A673 (cell line): Measurements from ENCODE around the gene NGEF. TPM values are rescaled to one million over a fixed set of nuclear protein-coding genes. Genes with fewer than 3 reads are reported as not detected.

ENCODE experiments used
- BruUV-seq: library from RNA; stranded (reverse); fragments of 400-500 nt; replicated peaks from 2 replicates; lab custom pipeline; 2021; lab: Mats Ljungman, UMichigan
- CTCF ChIA-PET: fragments of 300-600 bp; sonication (Branson Sonifier 250); formaldehyde crosslinking; loops from one replicate; lab custom pipeline; 2022; ENCODE audit warnings: antibody characterized with exemption; lab: Charles Lee
- POLR2A ChIA-PET: fragments of 300-600 bp; sonication (Branson Sonifier 250); formaldehyde crosslinking; loops from one replicate; lab custom pipeline; 2022; ENCODE audit warnings: antibody characterized with exemption; ENCODE audit not compliant: low non-redundant PET; lab: Charles Lee
- DNase-seq: peaks from one replicate; pipeline ENCODE4 v3.0.0-alpha.2; 2015; ENCODE audit warnings: low spot score
- H3K27ac ChIP-seq: fragments of 200-600 bp; sonication (generic); 2 replicates; pipeline ENCODE4 v1.5.1; 2016; ENCODE audit warnings: mixed run types, low read depth, mild to moderate bottlenecking, mixed read lengths, antibody characterized with exemption, low read length; ENCODE audit not compliant: poor library complexity, severe bottlenecking
- H3K27me3 ChIP-seq: fragments of 200-600 bp; sonication (generic); replicated peaks from 2 replicates; pipeline ENCODE4 v1.6.1; 2017; ENCODE audit warnings: mixed run types, low read depth, mild to moderate bottlenecking, mixed read lengths, antibody characterized with exemption, low read length; ENCODE audit not compliant: insufficient read depth, poor library complexity
- H3K36me3 ChIP-seq: fragments of 200-600 bp; sonication (generic); 2 replicates; pipeline ENCODE4 v1.6.1; 2016; ENCODE audit warnings: mixed run types, mild to moderate bottlenecking, mixed read lengths, antibody characterized with exemption, low read length; ENCODE audit not compliant: insufficient read depth, poor library complexity, severe bottlenecking
- H3K4me1 ChIP-seq: fragments of 200-600 bp; sonication (generic); 2 replicates; pipeline ENCODE4 v1.6.1; 2017; ENCODE audit warnings: mixed run types, mild to moderate bottlenecking, mixed read lengths, antibody characterized with exemption, low read length; ENCODE audit not compliant: insufficient read depth, poor library complexity, severe bottlenecking
- H3K4me3 ChIP-seq: fragments of 200-600 bp; sonication (generic); 2 replicates; pipeline ENCODE4 v1.5.1; 2016; ENCODE audit warnings: low read depth, mixed run types, mild to moderate bottlenecking, mixed read lengths, low read length; ENCODE audit not compliant: poor library complexity, severe bottlenecking
- H3K9me3 ChIP-seq: fragments of 200-600 bp; sonication (generic); 2 replicates; pipeline ENCODE4 v1.6.1; 2016; ENCODE audit warnings: mixed run types, low read depth, mild to moderate bottlenecking, mixed read lengths, antibody characterized with exemption, low read length; ENCODE audit not compliant: poor library complexity, severe bottlenecking
- CTCF ChIP-seq: fragments of 300-800, 200-600 bp; sonication (generic); conservative IDR thresholded peaks from 2 replicates; pipeline ENCODE4 v1.5.1; 2017; ENCODE audit warnings: low read depth, mild to moderate bottlenecking, antibody characterized with exemption, low read length, moderate library complexity, mixed read lengths
- EZH2 ChIP-seq: fragments of 200-600 bp; sonication (generic); IDR thresholded peaks from 2 replicates; pipeline ENCODE4 v1.6.1; 2017; ENCODE audit warnings: borderline replicate concordance, low read depth, mild to moderate bottlenecking, mixed read lengths, antibody characterized with exemption, low read length; ENCODE audit not compliant: poor library complexity, severe bottlenecking
- intact Hi-C: fragments of 100-400 bp; cut with micrococcal nuclease; formaldehyde crosslinking; loops from one replicate; pipeline ENCODE4 v1.10.0; 2022; ENCODE audit not compliant: unreplicated experiment
- total RNA-seq: library from RNA; stranded (reverse); gene quantifications from 2 replicates; pipeline ENCODE4 v1.2.3, GENCODE V29; 2021

The NGEF gene
- total RNA-seq, 1 experiment from 2014 or later: 0.69 TPM

DNA sequence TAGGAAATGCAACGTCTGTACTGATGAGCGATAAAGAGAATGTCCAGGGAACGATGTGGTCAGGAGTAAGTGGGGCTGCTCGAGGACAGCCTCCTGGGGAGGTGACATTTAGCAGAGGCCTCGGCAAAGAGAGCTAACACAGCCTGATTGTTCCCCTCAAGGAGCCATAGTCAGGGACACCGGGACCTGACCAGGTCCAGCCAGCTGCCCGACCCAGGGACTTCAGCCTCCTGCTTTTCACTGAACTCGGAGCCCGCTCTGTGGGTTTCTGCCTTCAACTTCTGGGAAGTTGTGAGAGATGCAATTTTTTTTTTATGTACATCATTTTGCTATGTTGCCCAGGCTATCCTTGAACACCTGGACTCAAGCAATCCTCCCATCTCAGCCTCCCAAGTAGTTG, 29.5 kb upstream of the NGEF start:
- H3K9me3 ChIP-seq: no peaks in the 10 kb centered on the region
- TF ChIP-seq CTCF: no peak
- no peak for TF ChIP-seq EZH2
- no peak overlapping the region for H3K4me3 ChIP-seq
- H3K4me1 ChIP-seq: no peaks in the 10 kb centered on the region
- no peaks in the 10 kb centered on the region for H3K27me3 ChIP-seq
- BruUV-seq: no TSS peak
- H3K36me3 ChIP-seq: no peaks in the 10 kb centered on the region
- intact Hi-C loops: no loop called here
- H3K27ac ChIP-seq: no peak overlapping the region
- CTCF ChIA-PET: no interaction called here
- DNase-seq: no peak
- POLR2A ChIA-PET: no interaction called here

DNA sequence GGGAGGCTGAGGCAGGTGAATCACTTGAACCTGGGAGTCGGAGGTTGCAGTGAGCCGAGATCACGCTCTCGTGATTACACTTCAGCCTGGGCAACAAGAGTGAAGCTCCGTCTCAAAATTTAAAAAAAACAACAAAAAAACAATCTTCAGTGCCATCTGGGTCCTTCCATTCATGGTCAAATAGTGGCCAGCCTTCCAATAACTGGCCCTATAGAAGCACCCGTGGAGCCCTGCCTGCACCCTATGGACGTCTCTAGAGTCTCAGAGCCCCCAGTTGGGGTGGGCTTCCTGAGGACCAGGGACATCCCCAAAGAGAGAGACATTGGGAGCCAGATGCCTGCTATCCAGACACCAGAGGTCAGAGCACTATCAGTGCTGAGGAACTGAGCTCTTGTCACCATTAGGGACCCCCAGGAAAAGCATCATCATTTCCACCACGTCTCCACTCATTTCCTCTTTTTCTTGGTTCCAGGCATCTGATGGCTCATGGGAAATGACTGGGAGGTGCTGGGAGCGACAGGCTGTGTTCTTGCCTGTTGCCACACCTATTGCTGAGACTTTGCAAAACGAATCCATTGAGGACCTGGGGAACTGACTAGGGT, 28.8 kb upstream of the NGEF start:
- no TSS peak for BruUV-seq
- no peaks in the 10 kb centered on the region for H3K36me3 ChIP-seq
- no peak for TF ChIP-seq CTCF
- no peak for TF ChIP-seq EZH2
- H3K27me3 ChIP-seq: no peaks in the 10 kb centered on the region
- no peaks in the 10 kb centered on the region for H3K4me1 ChIP-seq
- H3K9me3 ChIP-seq: no peaks in the 10 kb centered on the region
- ChIA-PET POLR2A (no interaction called here), CTCF (no interaction called here)
- no peak overlapping the region for H3K4me3 ChIP-seq
- no peak for DNase-seq
- no peak overlapping the region for H3K27ac ChIP-seq
- intact Hi-C loops: no loop called here

DNA sequence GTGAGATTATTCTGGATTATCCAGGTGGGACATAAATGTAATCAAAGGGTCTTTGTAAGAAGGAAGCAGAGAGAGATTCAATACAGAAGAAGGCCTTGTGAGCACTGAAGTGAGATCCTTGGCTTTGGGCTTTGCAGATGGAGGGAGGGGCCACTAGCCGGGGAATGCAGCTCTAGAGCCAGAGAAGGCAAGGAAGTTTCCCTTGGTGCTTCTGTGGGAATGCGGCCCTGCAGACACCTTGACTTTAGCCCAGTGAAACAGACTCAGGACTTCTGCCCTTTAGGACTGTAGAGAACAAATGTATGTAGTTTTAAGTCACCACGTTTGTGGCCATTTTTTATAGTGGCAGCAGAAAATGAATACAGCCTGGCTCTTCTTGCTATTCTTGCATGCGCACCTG, 27.5 kb upstream of the NGEF start:
- no peaks in the 10 kb centered on the region for H3K9me3 ChIP-seq

More for the DNA sequence above, 27.5 kb upstream of the NGEF start:
- CTCF ChIA-PET: no interaction called here
- TF ChIP-seq CTCF: no peak
- no peak for TF ChIP-seq EZH2
- no peaks in the 10 kb centered on the region for H3K4me1 ChIP-seq
- no peak for DNase-seq
- POLR2A ChIA-PET: no interaction called here
- no peak overlapping the region for H3K27ac ChIP-seq
- H3K36me3 ChIP-seq: no peaks in the 10 kb centered on the region
- H3K4me3 ChIP-seq: no peak overlapping the region
- H3K27me3 ChIP-seq: no peaks in the 10 kb centered on the region
- no TSS peak for BruUV-seq
- intact Hi-C loops: no loop called here
